AG09309 (cell line): Measurements from ENCODE around the gene HES6.

Experiments used
- DNase-seq: peaks from one replicate; pipeline ENCODE4 v3.0.0-alpha.2; 2010; ENCODE audit warnings: low read depth
- H3K4me3 ChIP-seq: 2 replicates; pipeline ENCODE4 v1.5.1; 2011; ENCODE audit warnings: mild to moderate bottlenecking, low read depth, low read length, moderate library complexity; ENCODE audit not compliant: control insufficient read depth
- CTCF ChIP-seq: IDR thresholded peaks from 2 replicates; pipeline ENCODE4 v1.5.1; 2011; ENCODE audit warnings: mild to moderate bottlenecking, low read depth, low read length, inconsistent platforms; ENCODE audit not compliant: insufficient read depth, control insufficient read depth; ENCODE audit errors: missing control alignments

Gene HES6

DNA sequence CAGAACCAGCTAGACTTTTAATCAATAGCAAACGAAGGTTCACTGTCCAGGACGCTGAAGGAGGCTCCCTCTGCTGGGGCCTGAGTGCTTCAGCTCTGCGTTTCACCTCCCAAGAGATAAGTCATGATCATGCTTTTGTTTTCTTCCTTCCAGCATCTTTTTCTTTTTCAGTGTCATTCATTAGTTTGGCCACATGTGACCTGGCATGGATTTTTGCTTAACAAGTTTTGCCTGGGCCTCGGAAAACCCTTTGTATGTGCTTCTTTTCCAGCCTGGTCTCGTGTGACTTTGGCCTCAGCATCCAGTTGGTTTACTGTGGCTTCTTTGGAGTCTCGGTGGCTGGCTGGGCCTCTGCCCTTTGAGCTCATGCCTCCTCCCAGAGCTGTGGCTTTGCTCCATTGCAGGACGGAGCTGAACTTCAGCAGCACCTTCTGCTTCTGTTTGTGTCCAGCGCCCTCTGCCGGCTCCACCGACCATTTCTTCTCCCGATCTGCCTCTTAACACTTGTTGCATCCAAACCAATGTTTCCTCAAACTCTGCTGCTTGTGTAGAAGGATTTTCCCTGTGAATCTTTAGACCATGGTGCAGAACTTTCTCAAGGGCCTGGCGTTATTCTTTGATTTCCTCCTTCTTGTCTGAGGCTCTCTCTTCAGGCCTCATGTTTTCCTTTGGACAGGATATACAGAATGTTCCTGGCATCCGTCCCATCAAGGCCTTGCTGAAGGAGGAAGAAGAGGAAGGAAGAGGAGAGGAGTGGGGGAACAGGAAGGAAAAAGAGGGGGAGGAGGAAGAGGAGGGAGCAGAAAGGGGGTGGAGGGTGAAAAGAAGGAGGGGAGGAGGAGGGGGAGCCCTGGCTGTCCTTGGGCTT lies 23.6 kb upstream of the HES6 start:
- TF ChIP-seq CTCF = peak; percentile 84
- peak; percentile 78 for DNase-seq
- no peak overlapping the region for H3K4me3 ChIP-seq

GRCh38 chr2:238262496-238263122 lies 22.8 kb upstream of the HES6 start:
- no peak overlapping the region for H3K4me3 ChIP-seq
- TF ChIP-seq CTCF = no peak
- no peak for DNase-seq

DNA sequence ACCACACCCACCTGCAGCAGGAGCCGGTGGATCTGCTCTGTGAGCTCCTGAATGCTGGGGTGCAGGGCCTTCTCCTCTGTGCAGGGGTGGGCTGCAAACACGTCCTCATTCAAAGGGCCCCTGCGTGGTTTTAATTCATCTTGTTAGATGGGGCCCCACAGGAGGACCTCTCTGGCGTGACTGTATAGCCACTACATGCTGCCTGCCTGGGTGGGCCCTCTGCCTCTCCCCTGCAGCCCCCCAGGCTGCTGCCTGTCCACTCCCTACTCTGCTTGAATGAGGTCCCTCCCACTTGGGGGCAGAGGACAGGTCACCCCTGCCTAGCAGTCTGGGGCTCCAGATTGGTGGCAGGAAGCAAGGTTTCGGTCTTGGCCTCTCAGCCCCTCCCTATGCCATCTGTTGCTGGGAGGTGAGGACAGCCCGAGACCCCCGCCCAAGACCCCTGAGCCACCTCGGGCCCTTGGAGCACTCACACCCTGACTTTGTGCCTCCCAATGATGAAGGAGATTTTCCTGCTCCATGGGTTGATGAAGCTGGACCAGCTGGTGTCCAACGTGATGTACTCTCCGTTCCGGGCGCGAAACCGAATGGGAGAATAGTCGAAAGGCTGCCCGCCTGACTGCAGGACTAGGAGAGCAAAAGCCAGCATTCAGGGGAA lies 22.0 kb upstream of the HES6 start:
- no peak overlapping the region for H3K4me3 ChIP-seq
- TF ChIP-seq CTCF = no peak
- DNase-seq = no peak

DNA sequence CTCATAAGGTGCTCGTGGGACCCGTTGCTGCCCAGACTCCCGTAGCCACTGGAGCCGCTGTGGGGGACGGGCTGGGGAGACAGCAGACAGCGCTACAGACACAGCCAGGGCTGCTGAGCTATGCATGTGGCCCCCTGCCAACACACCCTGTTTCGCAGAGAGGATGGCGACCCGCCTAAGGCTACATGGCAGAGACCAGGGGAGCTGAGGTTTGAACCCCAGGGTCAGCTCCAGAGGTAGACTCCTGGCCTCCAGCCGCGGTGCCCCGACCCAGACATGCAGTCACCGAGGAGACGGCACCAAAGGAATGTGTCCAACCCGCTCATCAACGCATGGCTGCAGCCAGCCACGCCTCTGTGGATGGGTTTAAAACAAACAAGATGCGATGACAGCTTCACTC lies 21.0 kb upstream of the HES6 start:
- no peak overlapping the region for H3K4me3 ChIP-seq
- no peak for DNase-seq
- no peak for TF ChIP-seq CTCF

GRCh38 chr2:238259061-238260020 lies 19.5 kb upstream of the HES6 start:
- TF ChIP-seq CTCF = no peak
- H3K4me3 ChIP-seq = no peak overlapping the region
- no peak for DNase-seq
